ENCODE results near the gene ZSCAN10.
"Not testable (repeated sequence)": the region's sequence is repeated elsewhere in the genome, so short reads cannot be mapped to it uniquely, and the experiment has no call there.

Gene ZSCAN10

GRCh38 chr16:3140603-3141427, 41.7 kb upstream of the ZSCAN10 start:
- no peak for DNase-seq (ENCODE audit: low spot score)
- in situ Hi-C loops (cut with MboI; ENCODE audit: low pct_unique_long_range_greater_than_20kb, low sequenced_read_pairs, unreplicated experiment) = no loop called here
- TF ChIP-seq, protein P1, sequence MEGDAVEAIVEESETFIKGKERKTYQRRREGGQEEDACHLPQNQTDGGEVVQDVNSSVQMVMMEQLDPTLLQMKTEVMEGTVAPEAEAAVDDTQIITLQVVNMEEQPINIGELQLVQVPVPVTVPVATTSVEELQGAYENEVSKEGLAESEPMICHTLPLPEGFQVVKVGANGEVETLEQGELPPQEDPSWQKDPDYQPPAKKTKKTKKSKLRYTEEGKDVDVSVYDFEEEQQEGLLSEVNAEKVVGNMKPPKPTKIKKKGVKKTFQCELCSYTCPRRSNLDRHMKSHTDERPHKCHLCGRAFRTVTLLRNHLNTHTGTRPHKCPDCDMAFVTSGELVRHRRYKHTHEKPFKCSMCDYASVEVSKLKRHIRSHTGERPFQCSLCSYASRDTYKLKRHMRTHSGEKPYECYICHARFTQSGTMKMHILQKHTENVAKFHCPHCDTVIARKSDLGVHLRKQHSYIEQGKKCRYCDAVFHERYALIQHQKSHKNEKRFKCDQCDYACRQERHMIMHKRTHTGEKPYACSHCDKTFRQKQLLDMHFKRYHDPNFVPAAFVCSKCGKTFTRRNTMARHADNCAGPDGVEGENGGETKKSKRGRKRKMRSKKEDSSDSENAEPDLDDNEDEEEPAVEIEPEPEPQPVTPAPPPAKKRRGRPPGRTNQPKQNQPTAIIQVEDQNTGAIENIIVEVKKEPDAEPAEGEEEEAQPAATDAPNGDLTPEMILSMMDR (IDR thresholded peaks at IDR 0.05; ENCODE audit: extremely low read depth, insufficient read depth, missing control alignments) = no peak

DNA sequence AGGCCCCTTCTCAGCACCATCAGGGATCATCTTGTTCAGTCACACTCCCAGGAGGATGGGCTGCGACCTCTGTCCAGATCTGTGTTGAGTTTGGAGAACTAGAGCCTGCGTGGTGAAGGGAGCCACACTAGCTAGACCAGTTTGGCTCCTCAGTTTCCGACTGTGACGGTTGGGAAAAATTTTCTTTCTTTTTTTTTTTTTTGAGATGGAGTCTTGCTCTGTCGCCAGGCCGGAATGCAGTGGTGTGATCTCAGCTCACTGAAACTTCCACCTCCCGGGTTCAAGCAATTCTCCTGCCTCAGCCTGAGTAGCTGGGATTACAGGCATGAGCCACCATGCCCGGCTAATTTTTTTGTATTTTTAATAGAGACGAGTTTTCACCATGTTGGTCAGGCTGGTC, 40.5 kb upstream of the ZSCAN10 start:
- in situ Hi-C loops (cut with MboI; ENCODE audit: low pct_unique_long_range_greater_than_20kb, low sequenced_read_pairs, unreplicated experiment); DNase-seq (ENCODE audit: low spot score): not testable (repeated sequence)

- DNase-seq (ENCODE audit: low spot score) = no peak
Observed at GRCh38 chr16:3138823-3139426, 39.8 kb upstream of the ZSCAN10 start.

GRCh38 chr16:3138342-3138741, 39.2 kb upstream of the ZSCAN10 start:
- TF ChIP-seq, protein P1 (IDR thresholded peaks at IDR 0.05; ENCODE audit: extremely low read depth, insufficient read depth, missing control alignments) = no peak
- in situ Hi-C loops (cut with MboI; ENCODE audit: low pct_unique_long_range_greater_than_20kb, low sequenced_read_pairs, unreplicated experiment) = no loop called here
- DNase-seq (ENCODE audit: low spot score) = no peak

More at GRCh38 chr16:3138823-3139426, 39.8 kb upstream of the ZSCAN10 start:
- TF ChIP-seq, protein P1 (IDR thresholded peaks at IDR 0.05; ENCODE audit: extremely low read depth, insufficient read depth, missing control alignments) = no peak
- in situ Hi-C loops (cut with MboI; ENCODE audit: low pct_unique_long_range_greater_than_20kb, low sequenced_read_pairs, unreplicated experiment) = no loop called here

DNA sequence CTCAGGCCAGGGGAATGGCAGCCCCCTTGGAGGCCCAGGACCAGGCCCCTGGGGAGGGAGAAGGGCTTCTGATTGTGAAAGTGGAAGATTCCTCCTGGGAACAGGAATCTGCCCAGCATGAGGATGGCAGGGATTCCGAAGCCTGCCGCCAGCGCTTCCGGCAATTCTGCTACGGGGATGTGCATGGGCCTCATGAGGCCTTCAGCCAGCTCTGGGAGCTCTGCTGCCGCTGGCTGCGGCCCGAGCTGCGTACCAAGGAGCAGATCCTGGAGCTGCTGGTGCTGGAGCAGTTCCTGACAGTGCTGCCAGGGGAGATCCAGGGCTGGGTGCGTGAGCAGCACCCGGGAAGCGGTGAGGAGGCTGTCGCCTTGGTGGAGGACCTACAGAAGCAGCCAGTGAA, 38.2 kb upstream of the ZSCAN10 start:
- DNase-seq (ENCODE audit: low spot score) = no peak
- TF ChIP-seq, protein P1 (IDR thresholded peaks at IDR 0.05; ENCODE audit: extremely low read depth, insufficient read depth, missing control alignments) = no peak
- in situ Hi-C loops (cut with MboI; ENCODE audit: low pct_unique_long_range_greater_than_20kb, low sequenced_read_pairs, unreplicated experiment) = no loop called here

DNA sequence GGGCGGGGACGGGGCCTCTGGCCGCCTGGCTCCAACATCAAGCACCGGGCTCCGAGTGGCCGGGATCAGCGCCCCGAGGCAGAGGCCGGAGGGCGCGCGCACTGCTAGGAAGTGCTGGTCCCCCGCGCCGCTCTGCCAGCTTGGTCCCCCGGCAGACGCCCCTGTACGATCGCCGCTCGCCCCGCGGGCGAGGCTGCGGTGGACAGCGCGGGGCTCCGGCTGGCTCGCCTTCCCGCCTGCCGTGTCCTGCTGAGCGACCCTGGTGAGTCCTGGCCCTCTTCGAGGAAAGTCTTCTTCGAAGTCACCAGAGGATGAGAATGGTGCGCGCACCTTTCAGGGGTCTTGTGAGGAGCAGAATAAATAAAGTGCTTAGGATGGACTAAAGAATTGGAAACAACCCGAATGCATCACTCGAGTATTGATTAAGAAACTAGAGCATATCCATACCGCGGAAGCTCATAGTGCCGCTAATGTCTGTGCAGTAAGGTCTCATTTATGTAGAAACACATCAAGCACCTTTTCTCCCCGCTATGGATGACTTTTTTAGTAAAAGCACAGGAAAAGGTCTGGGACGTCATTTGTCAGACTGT, 36.1 kb upstream of the ZSCAN10 start:
- in situ Hi-C loops (cut with MboI; ENCODE audit: low pct_unique_long_range_greater_than_20kb, low sequenced_read_pairs, unreplicated experiment) = no loop called here
- TF ChIP-seq, protein P1 (IDR thresholded peaks at IDR 0.05; ENCODE audit: extremely low read depth, insufficient read depth, missing control alignments) = no peak
- no peak for DNase-seq (ENCODE audit: low spot score)

Measured in GM13977 (cell line).